ENCODE results near the gene MLF1. TPM values are rescaled to one million over a fixed set of nuclear protein-coding genes. Genes with fewer than 3 reads are reported as not detected.

Gene MLF1
- polyA plus RNA-seq, 1 of the 3 experiments (the other 2 are of a cell fraction), result 8.2 TPM

DNA sequence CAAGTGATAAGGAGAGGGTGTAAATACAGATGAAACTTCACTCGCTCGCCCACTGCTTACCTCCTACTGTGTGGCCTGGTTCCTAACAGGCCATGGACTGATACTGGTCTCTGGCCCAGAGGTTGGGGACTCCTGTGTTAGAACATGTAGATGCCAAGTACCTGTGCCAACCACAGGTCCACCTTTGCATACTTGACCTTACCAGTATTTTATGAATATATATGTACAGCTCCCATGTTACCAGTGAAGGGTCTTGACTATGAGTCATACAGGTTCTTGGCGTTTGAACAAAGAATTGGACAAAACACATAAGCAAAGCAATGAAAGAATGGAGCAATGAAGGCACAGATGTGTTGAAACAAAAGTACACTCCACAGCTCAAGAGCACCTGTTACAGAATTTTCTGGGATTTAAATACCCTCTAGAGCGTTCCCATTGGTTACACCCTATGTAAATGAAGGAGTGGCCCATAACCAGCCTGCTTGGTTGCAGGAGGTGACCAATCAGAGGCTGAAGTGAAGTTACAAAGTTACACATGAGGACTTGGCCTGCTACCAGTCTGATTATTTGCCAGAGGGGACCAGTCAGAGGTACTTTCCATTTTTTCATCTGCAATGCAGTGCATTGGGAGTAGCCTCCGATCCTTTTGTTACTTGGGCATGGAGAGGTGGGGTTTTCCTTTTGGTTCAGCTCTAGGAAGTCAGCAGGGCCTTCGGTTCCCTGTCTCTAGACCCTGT, 71.6 kb downstream of the MLF1 start:
- Histone ChIP-seq H3K9me3 (no peaks in the 10 kb centered on the region), H3K27me3 (ENCODE audit: insufficient read depth) (no peaks in the 10 kb centered on the region), H3F3A (replicated peaks; ENCODE audit: insufficient read depth) (no peaks in the 10 kb centered on the region), H3K79me2 (ENCODE audit: insufficient read depth) (peaks cover 33% of the 10 kb centered on the region), H2AFZ (ENCODE audit: low read depth) (no peak overlapping the region), H4K20me1 (ENCODE audit: insufficient read depth) (no peaks in the 10 kb centered on the region), H3K9ac (no peak overlapping the region), H3K27ac (ENCODE audit: low read depth in 2 of 2, low read length in 1 of 2) (no peak overlapping the region), H3K9me2 (no peaks in the 10 kb centered on the region), H3K4me3 (ENCODE audit: low read depth in 2 of 2, low read length in 1 of 2) (no peak overlapping the region), H3K4me2 (no peak overlapping the region), H3K4me1 (ENCODE audit: control insufficient read depth in 1 of 2, insufficient read depth in 2 of 2, low read depth in 1 of 2, low read length in 1 of 2) (peaks cover 6 to 12% of the 10 kb centered on the region in 2 experiments; a peak in 3 of 4 replicates), H3K36me3 (replicated peaks in 1 of 2; ENCODE audit: control insufficient read depth in 1 of 2, insufficient read depth in 2 of 2, low read length in 1 of 2) (peaks cover 19 to 22% of the 10 kb centered on the region in 2 experiments)
- DNase-seq, result no peak
- TF ChIP-seq MEF2A (IDR thresholded peaks at IDR 0.05; ENCODE audit: borderline replicate concordance, low read depth) (no peak), NFIC (IDR thresholded peaks at IDR 0.05; ENCODE audit: borderline replicate concordance) (no peak), RXRA (IDR thresholded peaks at IDR 0.05; ENCODE audit: borderline replicate concordance, low read depth) (no peak), SIN3A (IDR thresholded peaks at IDR 0.05; ENCODE audit: borderline replicate concordance, low read depth, low read length) (no peak), NRF1 (IDR thresholded peaks at IDR 0.05; ENCODE audit: low read depth, low read length) (no peak), EP300 (IDR thresholded peaks at IDR 0.05; ENCODE audit: borderline replicate concordance in 1 of 2, low read depth in 1 of 2, low read length in 1 of 2) (no peak), TEAD4 (IDR thresholded peaks at IDR 0.05; ENCODE audit: borderline replicate concordance, insufficient read depth) (no peak), TCF12 (IDR thresholded peaks at IDR 0.05) (no peak), ZBTB33 (IDR thresholded peaks at IDR 0.05; ENCODE audit: borderline replicate concordance, low read depth) (no peak), POLR2AphosphoS5 (IDR thresholded peaks at IDR 0.05; ENCODE audit: low read depth, low read length) (no peak), USF1 (IDR thresholded peaks at IDR 0.05; ENCODE audit: borderline replicate concordance, low read depth) (no peak), FOXM1 (IDR thresholded peaks at IDR 0.05; ENCODE audit: low read depth) (no peak)
- ChIA-PET CTCF (interaction anchor here (1.2 kb wide), 1 partner anchor 21 kb away, joined by 3 read pairs; no protein-coding TSS in a partner anchor), POLR2A (no interaction called here)
- WGBS (ENCODE audit: low lambda C conversion rate), result 77% methylated on average over 6 of the region's 6 CpGs

- ChIA-PET POLR2A (interaction anchor here (0.6 to 1.3 kb wide), 4 partner anchors 74 to 1422 kb away, joined by 3 to 7 read pairs (median 5); partner anchors contain the start of genes MFSD1 and MLF1), CTCF (interaction anchor here (0.6 to 2.6 kb wide), 57 partner anchors 9 to 1904 kb away, joined by 3 to 39 read pairs (median 3); partner anchors contain the start of genes MFSD1, MLF1 and RSRC1)
- H4K20me1 ChIP-seq (ENCODE audit: insufficient read depth), result no peaks in the 10 kb centered on the region
- H3K4me1 ChIP-seq (ENCODE audit: control insufficient read depth in 1 of 2, insufficient read depth in 2 of 2, low read depth in 1 of 2, low read length in 1 of 2), result peaks cover 6 to 12% of the 10 kb centered on the region in 2 experiments; a peak in 3 of 4 replicates
- no peaks in the 10 kb centered on the region for H3K27me3 ChIP-seq (ENCODE audit: insufficient read depth)
- H2AFZ ChIP-seq (ENCODE audit: low read depth), result peak within 1 kb of the TSS; percentile 97
- no peaks in the 10 kb centered on the region for H3K9me2 ChIP-seq
- peak within 1 kb of the TSS; percentile 96 to 98 for H3K4me3 ChIP-seq (ENCODE audit: low read depth in 2 of 2, low read length in 1 of 2)
- peak within 1 kb of the TSS; percentile 83 for H3K27ac ChIP-seq (ENCODE audit: low read depth in 2 of 2, low read length in 1 of 2)
- no peaks in the 10 kb centered on the region for H3K9me3 ChIP-seq
- peak within 1 kb of the TSS; percentile 75 for H3K4me2 ChIP-seq
- 1% methylated on average over 32 of the region's 42 CpGs for WGBS (ENCODE audit: low lambda C conversion rate)
- peak; percentile 88 for DNase-seq
- H3K36me3 ChIP-seq (replicated peaks in 1 of 2; ENCODE audit: control insufficient read depth in 1 of 2, insufficient read depth in 2 of 2, low read length in 1 of 2), result peaks cover 33 to 37% of the 10 kb centered on the region in 2 experiments
- H3F3A ChIP-seq (replicated peaks; ENCODE audit: insufficient read depth), result no peaks in the 10 kb centered on the region
- peaks cover 48% of the 10 kb centered on the region for H3K79me2 ChIP-seq (ENCODE audit: insufficient read depth)
- peak within 1 kb of the TSS; percentile 80 for H3K9ac ChIP-seq
- peak; percentile 60; the same call in 1 of the 2 replicates for TF ChIP-seq YY1 (IDR thresholded peaks at IDR 0.05; ENCODE audit: low read depth)
- TF ChIP-seq JUND (IDR thresholded peaks at IDR 0.05), result no peak
- no peak for TF ChIP-seq TEAD4 (IDR thresholded peaks at IDR 0.05; ENCODE audit: borderline replicate concordance, insufficient read depth)
- TF ChIP-seq CHD2 (IDR thresholded peaks at IDR 0.05; ENCODE audit: low read length, partially characterized antibody), result peak; percentile 93
- TF ChIP-seq ELF1 (IDR thresholded peaks at IDR 0.05), result peak; percentile 92
- no peak for TF ChIP-seq EP300 (IDR thresholded peaks at IDR 0.05; ENCODE audit: borderline replicate concordance in 1 of 2, low read depth in 1 of 2, low read length in 1 of 2)
- peak; percentile 97; the same call in 1 of the 2 replicates for TF ChIP-seq SIN3A (IDR thresholded peaks at IDR 0.05; ENCODE audit: borderline replicate concordance, low read depth, low read length)
- TF ChIP-seq USF2 (IDR thresholded peaks at IDR 0.05; ENCODE audit: borderline replicate concordance, low read depth, low read length), result no peak
- TF ChIP-seq IRF3 (IDR thresholded peaks at IDR 0.05; ENCODE audit: low read depth, low read length), result no peak
- TF ChIP-seq GABPA (IDR thresholded peaks at IDR 0.05; ENCODE audit: low read depth), result peak; percentile 97
- TF ChIP-seq RFX5 (IDR thresholded peaks at IDR 0.05; ENCODE audit: low read length), result no peak; the same call in 1 of the 2 replicates
- TF ChIP-seq NRF1 (IDR thresholded peaks at IDR 0.05; ENCODE audit: low read depth, low read length), result no peak
- no peak for TF ChIP-seq NFIC (IDR thresholded peaks at IDR 0.05; ENCODE audit: borderline replicate concordance)
- TF ChIP-seq TAF1 (IDR thresholded peaks at IDR 0.05; ENCODE audit: borderline replicate concordance, low read depth, low read length), result peak; percentile 79; the same call in 1 of the 2 replicates
Measured at GRCh38 chr3:158644345-158644908, 73.4 kb downstream of the MLF1 start, which contains the start of gene GFM1. Gene GFM1 (plus strand): TSS chr3:158644527. CDS start chr3:158644635, 108 bp downstream.

Data from SK-N-SH (cell line).